ENCODE results near the gene TECTA.

The TECTA gene

DNA sequence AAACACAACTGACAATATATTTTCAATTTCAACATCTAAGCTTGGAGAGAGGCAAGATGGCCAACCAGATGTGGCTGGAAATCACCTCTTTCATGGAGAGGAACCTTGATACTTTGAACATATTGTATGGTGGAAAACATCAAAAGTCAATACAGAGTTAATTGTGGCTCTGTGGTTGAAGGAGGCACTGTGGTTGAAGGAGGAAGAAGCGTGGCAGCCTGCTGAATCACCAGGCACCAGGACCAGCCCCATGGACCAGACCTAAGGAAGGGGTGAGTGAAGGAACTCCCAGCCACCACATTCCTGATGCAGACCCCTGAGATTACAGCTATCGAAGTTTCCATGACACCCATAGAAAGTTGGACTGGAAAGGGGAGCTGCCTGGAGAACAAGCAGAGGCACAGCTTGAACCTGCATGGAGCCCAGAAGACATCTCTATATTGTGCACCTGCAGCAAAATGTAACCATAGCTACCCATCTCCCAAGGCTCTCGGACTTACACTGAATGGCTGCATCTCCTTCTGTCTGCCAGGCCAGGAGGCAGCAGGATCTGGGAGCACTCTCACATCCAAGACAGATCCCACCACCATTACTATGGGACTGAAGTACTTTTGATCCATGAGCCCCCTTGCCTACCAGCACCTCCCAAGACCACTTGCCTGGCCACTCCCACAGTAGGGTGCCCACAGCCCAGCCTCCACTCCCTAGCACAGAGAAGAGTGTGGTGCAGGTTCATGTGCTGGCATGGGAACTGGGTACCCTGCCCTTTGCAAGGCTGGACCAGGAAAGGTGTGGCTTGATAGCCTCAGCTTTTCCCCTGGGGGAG is 111.7 kb downstream of the TECTA start:
- no peak for DNase-seq (ENCODE audit: extremely low read depth, low read depth)

DNA sequence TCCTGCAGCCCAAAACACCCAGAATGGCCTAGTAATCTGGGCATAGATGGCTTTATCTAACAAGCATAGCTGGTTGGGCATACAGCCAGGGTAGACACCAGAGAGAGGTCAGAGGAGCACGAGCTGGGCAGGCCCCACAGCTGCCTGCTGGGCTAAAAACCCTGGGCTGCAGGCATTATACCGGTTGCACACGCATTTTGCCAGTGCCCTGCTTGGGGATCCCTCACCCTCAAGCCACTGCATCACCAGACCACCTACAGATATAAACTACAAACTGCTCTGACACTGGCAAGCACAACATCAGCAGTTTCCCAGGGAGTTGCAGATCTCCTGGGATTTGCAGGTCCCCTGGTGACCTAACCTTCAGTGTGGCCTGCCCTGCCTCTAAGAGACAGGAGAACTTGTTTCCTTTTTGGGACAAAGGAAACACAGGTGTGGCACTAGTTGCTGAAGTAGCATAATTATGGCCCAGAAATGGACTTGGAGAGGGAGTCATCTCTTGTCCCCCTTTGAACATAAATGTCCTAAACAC is 112.4 kb downstream of the TECTA start:
- TF ChIP-seq, protein P1, sequence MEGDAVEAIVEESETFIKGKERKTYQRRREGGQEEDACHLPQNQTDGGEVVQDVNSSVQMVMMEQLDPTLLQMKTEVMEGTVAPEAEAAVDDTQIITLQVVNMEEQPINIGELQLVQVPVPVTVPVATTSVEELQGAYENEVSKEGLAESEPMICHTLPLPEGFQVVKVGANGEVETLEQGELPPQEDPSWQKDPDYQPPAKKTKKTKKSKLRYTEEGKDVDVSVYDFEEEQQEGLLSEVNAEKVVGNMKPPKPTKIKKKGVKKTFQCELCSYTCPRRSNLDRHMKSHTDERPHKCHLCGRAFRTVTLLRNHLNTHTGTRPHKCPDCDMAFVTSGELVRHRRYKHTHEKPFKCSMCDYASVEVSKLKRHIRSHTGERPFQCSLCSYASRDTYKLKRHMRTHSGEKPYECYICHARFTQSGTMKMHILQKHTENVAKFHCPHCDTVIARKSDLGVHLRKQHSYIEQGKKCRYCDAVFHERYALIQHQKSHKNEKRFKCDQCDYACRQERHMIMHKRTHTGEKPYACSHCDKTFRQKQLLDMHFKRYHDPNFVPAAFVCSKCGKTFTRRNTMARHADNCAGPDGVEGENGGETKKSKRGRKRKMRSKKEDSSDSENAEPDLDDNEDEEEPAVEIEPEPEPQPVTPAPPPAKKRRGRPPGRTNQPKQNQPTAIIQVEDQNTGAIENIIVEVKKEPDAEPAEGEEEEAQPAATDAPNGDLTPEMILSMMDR (IDR thresholded peaks at IDR 0.05; ENCODE audit: low read depth, low read length), result no peak
- no peak for DNase-seq (ENCODE audit: extremely low read depth, low read depth)

More for the DNA sequence above, 111.7 kb downstream of the TECTA start:
- TF ChIP-seq, protein P1 (IDR thresholded peaks at IDR 0.05; ENCODE audit: low read depth, low read length), result no peak

DNA sequence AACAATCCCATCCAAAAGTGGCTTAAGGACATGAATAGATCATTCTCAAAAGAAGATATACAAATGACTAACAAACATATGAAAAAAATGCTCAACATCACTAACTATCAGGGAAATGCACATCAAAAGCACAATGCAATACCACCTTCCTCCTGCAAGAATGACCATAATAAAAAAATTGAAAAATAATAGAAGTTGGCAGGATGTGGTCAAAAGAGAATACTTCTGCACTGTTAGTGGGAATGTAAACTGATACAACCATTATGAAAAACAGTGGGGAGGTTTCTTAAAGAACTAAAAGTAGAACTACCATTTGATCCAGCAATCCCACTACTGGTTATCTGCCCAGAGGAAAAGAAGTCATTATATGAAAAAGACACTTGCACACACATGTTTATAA is 113.8 kb downstream of the TECTA start:
- DNase-seq (ENCODE audit: extremely low read depth, low read depth), result no peak
- TF ChIP-seq, protein P1 (IDR thresholded peaks at IDR 0.05; ENCODE audit: low read depth, low read length), result no peak

DNA sequence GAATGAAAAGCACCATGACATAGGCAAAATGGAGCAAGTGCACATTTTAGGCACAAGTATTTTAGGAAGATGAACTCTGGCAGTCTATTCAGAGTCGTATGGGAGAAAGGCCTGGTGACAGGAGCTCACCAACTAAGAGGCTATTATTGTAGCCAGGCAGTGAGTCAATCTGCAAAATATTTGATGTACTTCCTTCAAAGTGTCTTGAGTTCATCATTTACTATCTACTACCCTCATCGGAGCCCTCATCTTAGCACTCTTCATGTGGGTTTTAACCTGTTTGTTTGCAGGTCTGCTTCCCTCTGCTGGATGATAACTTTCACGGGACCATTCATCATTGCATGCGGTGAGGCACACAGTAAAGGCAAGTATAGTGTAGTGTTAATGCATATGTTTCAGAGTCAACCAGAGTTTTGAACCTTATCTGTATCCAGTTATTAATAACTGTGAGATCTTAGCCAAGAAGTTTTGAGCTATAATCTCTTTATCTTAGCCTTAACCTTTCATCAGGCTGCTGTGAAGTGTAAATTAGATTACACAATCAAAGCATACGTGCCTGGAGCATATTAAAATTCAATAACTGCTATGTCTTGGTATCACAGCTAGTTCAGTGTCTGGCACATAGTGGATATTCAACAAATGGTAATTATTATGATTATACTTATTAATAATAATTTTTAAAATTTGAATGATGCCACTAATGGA is 120.6 kb downstream of the TECTA start:
- TF ChIP-seq, protein P1 (IDR thresholded peaks at IDR 0.05; ENCODE audit: low read depth, low read length), result no peak

DNA sequence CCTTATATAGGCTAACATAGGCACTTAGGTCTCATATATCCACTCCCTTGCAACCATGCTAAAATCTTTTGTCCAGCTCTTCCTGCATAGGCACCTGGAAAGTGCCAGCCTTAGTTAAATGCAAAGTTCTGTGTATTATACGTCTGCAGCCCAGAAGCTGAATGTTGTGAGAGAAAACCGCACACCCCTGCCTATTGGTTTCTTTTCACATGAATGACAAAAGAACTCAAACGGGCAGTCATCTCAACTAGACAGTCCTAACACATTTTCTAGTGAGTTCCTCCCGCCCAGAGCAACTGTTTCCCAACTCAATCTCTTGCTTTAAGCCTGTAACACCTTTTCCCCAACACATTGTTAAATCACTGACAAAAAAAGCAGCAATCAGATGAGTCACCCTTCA is 122.1 kb downstream of the TECTA start:
- no peak for DNase-seq (ENCODE audit: extremely low read depth, low read depth)

More for the DNA sequence above, 120.6 kb downstream of the TECTA start:
- no peak for DNase-seq (ENCODE audit: extremely low read depth, low read depth)

DNA sequence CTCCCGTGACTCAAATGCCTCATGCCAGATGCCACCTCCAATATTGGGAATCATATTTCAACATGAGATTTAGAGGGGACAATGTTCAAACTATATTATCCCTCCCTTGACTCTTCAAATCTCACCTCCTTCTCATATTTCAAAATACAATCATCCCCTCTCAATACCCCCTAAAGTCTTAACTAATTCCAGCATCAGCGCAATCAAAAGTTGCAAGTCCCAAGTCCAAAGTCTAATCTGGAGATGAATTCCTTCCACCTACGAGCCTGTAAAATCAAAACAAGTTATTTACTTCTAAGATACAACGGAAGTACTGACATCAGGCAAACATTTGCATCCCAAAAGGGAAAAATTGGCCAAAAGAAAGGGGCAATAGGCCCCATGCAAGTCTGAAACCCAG is 124.3 kb downstream of the TECTA start:
- no peak for DNase-seq (ENCODE audit: extremely low read depth, low read depth)
- TF ChIP-seq, protein P1 (IDR thresholded peaks at IDR 0.05; ENCODE audit: low read depth, low read length), result no peak

More for the DNA sequence above, 122.1 kb downstream of the TECTA start:
- TF ChIP-seq, protein P1 (IDR thresholded peaks at IDR 0.05; ENCODE audit: low read depth, low read length), result no peak

Data from AG09319 (cell line).